GM12874 (cell line): ENCODE measurements around the gene BMERB1.
"Not testable (repeated sequence)": the region's sequence is repeated elsewhere in the genome, so short reads cannot be mapped to it uniquely, and the experiment has no call there.

Source experiments
- CTCF ChIP-seq: IDR thresholded peaks from 2 replicates; pipeline ENCODE4 v1.5.1; 2011; ENCODE audit warnings: low read depth, mild to moderate bottlenecking, control low read depth, low read length, moderate library complexity; ENCODE audit not compliant: insufficient read depth

BMERB1 gene

GRCh38 chr16:15434425-15435215, at the start of gene BMERB1:
BMERB1 (plus strand) TSS chr16:15434588; CDS start chr16:15434654, 66 bp downstream.
- no peak for TF ChIP-seq CTCF

- TF ChIP-seq CTCF = not testable (repeated sequence)
These were observed 38.5 kb upstream of the BMERB1 start, which contains the start of gene MPV17L for GRCh38 chr16:15395631-15396508. MPV17L (plus strand) TSS chr16:15395754; CDS start chr16:15395898, 144 bp downstream.

DNA sequence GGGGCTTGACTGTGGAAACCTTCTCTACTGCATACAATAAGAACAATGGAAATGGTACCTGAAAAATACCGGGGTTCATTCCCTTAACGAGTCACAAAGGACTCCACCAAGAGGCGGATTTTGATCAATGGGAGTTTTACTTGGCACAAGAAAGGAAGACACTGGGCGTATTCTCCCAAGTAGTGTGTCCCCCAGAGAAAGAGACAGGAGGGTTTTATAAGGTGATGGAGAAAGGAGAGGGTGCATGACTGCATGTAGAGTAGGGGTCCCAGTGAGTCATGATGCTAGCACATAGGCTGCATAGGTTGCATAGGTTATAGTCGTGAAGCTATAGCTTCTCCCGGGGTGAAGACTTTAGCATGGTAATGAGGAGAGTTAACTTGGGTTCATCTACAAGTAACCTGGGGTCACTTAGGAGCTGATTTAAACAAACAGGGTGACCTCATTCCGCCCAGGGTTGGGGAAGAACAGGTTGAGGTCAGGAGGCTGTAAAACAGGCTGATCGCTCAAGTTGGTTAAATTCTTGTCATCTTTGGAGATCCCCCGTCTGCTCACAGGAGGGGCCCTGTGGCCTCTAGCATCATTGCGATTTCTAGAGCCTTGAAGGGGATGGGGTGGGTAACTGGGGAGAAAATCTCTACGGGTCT, 37.3 kb upstream of the BMERB1 start:
- TF ChIP-seq CTCF = no peak

DNA sequence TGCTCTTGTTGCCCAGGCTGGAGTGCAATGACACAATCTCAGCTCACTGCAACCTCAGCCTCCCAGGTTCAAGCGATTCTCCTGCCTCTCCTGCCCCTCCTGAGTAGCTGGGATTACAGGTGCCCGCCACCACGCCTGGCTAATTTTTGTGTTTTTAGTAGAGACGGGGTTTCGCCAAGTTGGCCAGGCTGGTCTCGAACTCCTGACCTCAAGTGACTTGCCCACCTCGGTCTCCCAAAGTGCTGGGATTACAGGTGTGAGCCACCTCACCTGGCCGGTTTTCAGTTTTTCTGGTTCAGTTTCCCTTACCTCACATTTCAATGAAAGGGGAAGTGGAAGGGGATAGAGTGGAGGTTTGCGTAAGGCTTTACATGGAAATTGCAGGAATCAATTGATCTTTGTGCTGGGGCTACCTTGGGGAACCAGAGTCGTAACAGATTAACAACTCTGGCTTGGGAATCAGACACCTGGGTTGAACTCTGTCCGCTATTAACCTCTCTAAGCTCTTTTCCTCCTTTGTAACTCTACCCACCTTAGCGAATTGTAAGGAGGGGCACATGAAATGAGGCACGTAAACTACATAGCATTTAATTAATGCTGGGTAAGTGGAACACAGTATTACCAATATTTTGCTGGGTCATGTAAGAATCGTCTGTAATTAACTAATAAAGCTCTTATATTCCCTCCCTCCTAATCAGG, 35.6 kb upstream of the BMERB1 start:
- no peak for TF ChIP-seq CTCF

DNA sequence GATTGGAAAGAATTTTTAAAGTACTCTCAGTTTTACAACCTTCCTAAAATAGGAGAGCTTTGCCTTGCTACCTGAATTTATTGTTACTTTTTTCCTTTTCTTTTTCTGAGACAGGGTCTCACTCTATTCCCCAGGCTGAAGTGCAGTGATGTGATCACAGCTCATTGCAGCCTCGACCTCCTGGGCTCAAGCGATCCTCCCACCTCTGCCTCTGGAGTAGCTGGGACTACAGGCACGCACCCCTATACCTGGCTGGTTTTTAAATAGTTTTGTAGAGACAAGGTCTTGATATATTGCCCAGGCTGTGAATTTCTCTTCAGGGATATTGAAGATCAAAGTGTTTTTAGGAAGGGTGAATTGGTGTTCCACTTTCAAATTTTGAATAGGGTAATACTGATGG, 35.1 kb upstream of the BMERB1 start:
- no peak for TF ChIP-seq CTCF

DNA sequence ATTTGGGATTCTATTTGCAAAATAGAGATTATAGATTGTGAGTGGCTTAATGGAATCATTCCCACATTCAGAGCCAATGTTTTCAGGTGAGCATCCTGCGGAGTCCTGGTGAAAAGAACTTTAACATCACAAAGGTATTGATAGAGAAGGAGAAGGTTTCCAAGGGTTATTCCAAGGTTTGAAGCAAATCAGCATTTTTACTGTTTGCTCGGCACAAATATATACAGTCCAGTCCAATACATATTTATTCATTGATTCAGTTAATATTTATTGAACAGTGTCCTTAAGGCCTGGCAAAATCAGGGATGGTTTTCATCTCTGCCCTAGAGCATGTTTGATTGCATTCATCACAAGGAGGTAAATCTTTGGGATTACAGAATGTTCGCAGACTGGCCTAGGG, 32.4 kb upstream of the BMERB1 start:
- TF ChIP-seq CTCF = no peak
